ENCODE measurements around the gene TRMT10A. TPM values are rescaled to one million over a fixed set of nuclear protein-coding genes. Genes with fewer than 3 reads are reported as not detected.
A peak's percentile ranks its signal among the peaks of the same experiment; 100 is the strongest.

The TRMT10A gene
- total RNA-seq, 2 donors from 2014 or later, result 3.3 to 21.8 TPM

GRCh38 chr4:99564921-99565320, 1.1 kb upstream of the TRMT10A start:
- DNase-seq, result no peak
- intact Hi-C loops (cut with DNase I), result loop anchor here (10.0 kb wide), 1 partner anchor 240 kb away; no protein-coding TSS in a partner anchor

GRCh38 chr4:99552872-99553271, 11.0 kb downstream of the TRMT10A start:
- no peak for ATAC-seq
- H3K4me1 ChIP-seq, result no peaks in the 10 kb centered on the region
- no peaks in the 10 kb centered on the region for H3K9me3 ChIP-seq
- intact Hi-C loops (cut with DNase I), result no loop called here
- DNase-seq, result no peak
- H3K4me3 ChIP-seq, result no peak overlapping the region
- no peaks in the 10 kb centered on the region for H3K27me3 ChIP-seq
- H3K27ac ChIP-seq, result no peak overlapping the region
- H3K36me3 ChIP-seq (replicated peaks in 1 of 2; ENCODE audit: insufficient read depth in 1 of 2, low read depth in 2 of 2), result peaks cover 0 to 5% of the 10 kb centered on the region in 2 donors
- TF ChIP-seq CTCF (IDR thresholded peaks at IDR 0.05) (no peak), POLR2A (IDR thresholded peaks at IDR 0.05) (no peak)
- 95 to 97% methylated on average over 2 of the region's 2 CpGs for WGBS, 2 donors

More at GRCh38 chr4:99564921-99565320, 1.1 kb upstream of the TRMT10A start:
- Histone ChIP-seq H3K4me1 (peaks cover 6% of the 10 kb centered on the region), H3K27ac (no peak overlapping the region), H3K36me3 (replicated peaks in 1 of 2; ENCODE audit: insufficient read depth in 1 of 2, low read depth in 2 of 2) (no peaks in the 10 kb centered on the region), H3K27me3 (no peaks in the 10 kb centered on the region), H3K4me3 (no peak overlapping the region), H3K9me3 (no peaks in the 10 kb centered on the region)
- TF ChIP-seq CTCF (IDR thresholded peaks at IDR 0.05) (no peak), POLR2A (IDR thresholded peaks at IDR 0.05) (no peak)
- ATAC-seq, result no peak

GRCh38 chr4:99540277-99540939, 23.4 kb downstream of the TRMT10A start:
- intact Hi-C loops (cut with DNase I), result no loop called here
- no peaks in the 10 kb centered on the region for H3K27me3 ChIP-seq
- no peaks in the 10 kb centered on the region for H3K36me3 ChIP-seq (replicated peaks in 1 of 2; ENCODE audit: insufficient read depth in 1 of 2, low read depth in 2 of 2)
- DNase-seq (no peak), ATAC-seq (peak; percentile 27)
- no peaks in the 10 kb centered on the region for H3K9me3 ChIP-seq
- H3K4me1 ChIP-seq, result peaks cover 6% of the 10 kb centered on the region
- no peak overlapping the region for H3K4me3 ChIP-seq
- H3K27ac ChIP-seq, result peak overlapping the region in 3 of 4 donors; percentile 1 to 48 (median 22)
- TF ChIP-seq POLR2A (IDR thresholded peaks at IDR 0.05), result no peak
- TF ChIP-seq CTCF (IDR thresholded peaks at IDR 0.05), result no peak

- intact Hi-C loops (cut with DNase I), result no loop called here
- H3K36me3 ChIP-seq (replicated peaks in 1 of 2; ENCODE audit: insufficient read depth in 1 of 2, low read depth in 2 of 2), result no peaks in the 10 kb centered on the region
- 59 to 80% methylated on average over 4 of the region's 4 CpGs for WGBS, 2 donors
Observed at GRCh38 chr4:99537674-99538073, 26.2 kb downstream of the TRMT10A start.

More at GRCh38 chr4:99537674-99538073, 26.2 kb downstream of the TRMT10A start:
- ATAC-seq, result no peak
- TF ChIP-seq CTCF (IDR thresholded peaks at IDR 0.05) (no peak), POLR2A (IDR thresholded peaks at IDR 0.05) (no peak)
- no peaks in the 10 kb centered on the region for H3K27me3 ChIP-seq
- no peak overlapping the region for H3K4me3 ChIP-seq
- DNase-seq, result no peak
- peaks cover 6% of the 10 kb centered on the region for H3K4me1 ChIP-seq
- no peak overlapping the region for H3K27ac ChIP-seq
- no peaks in the 10 kb centered on the region for H3K9me3 ChIP-seq

All from body of pancreas (tissue), 4 donors.